Activated T-cell treated with anti-CD3 and anti-CD28 coated beads, Interleukin-2, amount 50 U/mL, for 24 hours (primary cell): ENCODE measurements around the gene MGMT.

ENCODE experiments used
- DNase-seq: peaks from one replicate; pipeline ENCODE4 v3.0.0-alpha.2; 2020
- H3K27ac Mint-ChIP-seq: 2 replicates; pipeline ENCODE4 v1.8.0; 2020; ENCODE audit warnings: mild to moderate bottlenecking, mixed read lengths
- H3K27me3 Mint-ChIP-seq: 2 replicates; pipeline ENCODE4 v1.8.0; 2020; ENCODE audit warnings: mixed read lengths
- H3K36me3 Mint-ChIP-seq: 2 replicates; pipeline ENCODE4 v1.8.0; 2020; ENCODE audit warnings: low read depth, mixed read lengths
- H3K4me1 Mint-ChIP-seq: 2 replicates; pipeline ENCODE4 v1.8.0; 2020; ENCODE audit warnings: low read depth, mixed read lengths
- H3K4me3 Mint-ChIP-seq: 2 replicates; pipeline ENCODE4 v1.8.0; 2020; ENCODE audit warnings: mild to moderate bottlenecking, moderate library complexity, mixed read lengths
- H3K9me3 Mint-ChIP-seq: 2 replicates; pipeline ENCODE4 v1.8.0; 2020; ENCODE audit warnings: mixed read lengths

The MGMT gene

GRCh38 chr10:129444359-129444758 is 22.7 kb upstream of the MGMT start:
- H3K4me3 Mint-ChIP-seq, result no peak overlapping the region
- no peaks in the 10 kb centered on the region for H3K36me3 Mint-ChIP-seq
- no peaks in the 10 kb centered on the region for H3K9me3 Mint-ChIP-seq
- peaks cover 15% of the 10 kb centered on the region for H3K27me3 Mint-ChIP-seq
- no peaks in the 10 kb centered on the region for H3K4me1 Mint-ChIP-seq
- H3K27ac Mint-ChIP-seq, result no peak overlapping the region
- DNase-seq, result no peak

GRCh38 chr10:129445436-129446182 is 21.4 kb upstream of the MGMT start:
- Mint-ChIP-seq H3K27ac (no peak overlapping the region), H3K9me3 (no peaks in the 10 kb centered on the region), H3K4me3 (no peak overlapping the region), H3K27me3 (peaks cover 6% of the 10 kb centered on the region), H3K4me1 (no peaks in the 10 kb centered on the region), H3K36me3 (no peaks in the 10 kb centered on the region)
- DNase-seq, result no peak

GRCh38 chr10:129446183-129446581 is 20.9 kb upstream of the MGMT start:
- Mint-ChIP-seq H3K9me3 (no peaks in the 10 kb centered on the region), H3K4me1 (no peaks in the 10 kb centered on the region), H3K36me3 (no peaks in the 10 kb centered on the region), H3K27ac (no peak overlapping the region), H3K4me3 (no peak overlapping the region), H3K27me3 (peaks cover 6% of the 10 kb centered on the region)
- no peak for DNase-seq

GRCh38 chr10:129447486-129447885 is 19.6 kb upstream of the MGMT start:
- H3K9me3 Mint-ChIP-seq, result no peaks in the 10 kb centered on the region
- H3K4me1 Mint-ChIP-seq, result no peaks in the 10 kb centered on the region

GRCh38 chr10:129448086-129448485 is 19.0 kb upstream of the MGMT start:
- no peak overlapping the region for H3K27ac Mint-ChIP-seq
- no peaks in the 10 kb centered on the region for H3K9me3 Mint-ChIP-seq
- H3K4me1 Mint-ChIP-seq, result no peaks in the 10 kb centered on the region
- DNase-seq, result no peak
- no peaks in the 10 kb centered on the region for H3K36me3 Mint-ChIP-seq
- H3K27me3 Mint-ChIP-seq, result peaks cover 6% of the 10 kb centered on the region
- no peak overlapping the region for H3K4me3 Mint-ChIP-seq

More at GRCh38 chr10:129447486-129447885, 19.6 kb upstream of the MGMT start:
- H3K4me3 Mint-ChIP-seq, result no peak overlapping the region
- H3K27ac Mint-ChIP-seq, result no peak overlapping the region
- peaks cover 6% of the 10 kb centered on the region for H3K27me3 Mint-ChIP-seq
- no peaks in the 10 kb centered on the region for H3K36me3 Mint-ChIP-seq
- no peak for DNase-seq

GRCh38 chr10:129448539-129448938 is 18.5 kb upstream of the MGMT start:
- Mint-ChIP-seq H3K4me1 (no peaks in the 10 kb centered on the region), H3K27ac (no peak overlapping the region), H3K27me3 (peaks cover 6% of the 10 kb centered on the region), H3K4me3 (no peak overlapping the region), H3K9me3 (no peaks in the 10 kb centered on the region), H3K36me3 (no peaks in the 10 kb centered on the region)
- no peak for DNase-seq

GRCh38 chr10:129449893-129450292 is 17.1 kb upstream of the MGMT start:
- no peak for DNase-seq
- Mint-ChIP-seq H3K4me3 (no peak overlapping the region), H3K4me1 (no peaks in the 10 kb centered on the region), H3K9me3 (no peaks in the 10 kb centered on the region), H3K27me3 (peaks cover 3% of the 10 kb centered on the region), H3K27ac (no peak overlapping the region), H3K36me3 (no peaks in the 10 kb centered on the region)

GRCh38 chr10:129450391-129450790 is 16.6 kb upstream of the MGMT start:
- Mint-ChIP-seq H3K36me3 (no peaks in the 10 kb centered on the region), H3K4me3 (no peak overlapping the region), H3K27me3 (peaks cover 3% of the 10 kb centered on the region), H3K9me3 (no peaks in the 10 kb centered on the region), H3K4me1 (no peaks in the 10 kb centered on the region), H3K27ac (no peak overlapping the region)
- DNase-seq, result no peak

GRCh38 chr10:129455625-129456024 is 11.4 kb upstream of the MGMT start:
- no peak for DNase-seq
- Mint-ChIP-seq H3K4me1 (no peaks in the 10 kb centered on the region), H3K36me3 (no peaks in the 10 kb centered on the region), H3K4me3 (no peak overlapping the region), H3K27me3 (peaks cover 29% of the 10 kb centered on the region), H3K27ac (no peak overlapping the region), H3K9me3 (no peaks in the 10 kb centered on the region)

- Mint-ChIP-seq H3K27ac (no peak overlapping the region), H3K4me3 (no peak overlapping the region), H3K4me1 (no peaks in the 10 kb centered on the region), H3K36me3 (no peaks in the 10 kb centered on the region), H3K9me3 (no peaks in the 10 kb centered on the region), H3K27me3 (peaks cover 36% of the 10 kb centered on the region)
- no peak for DNase-seq
Measured at GRCh38 chr10:129459762-129460539, 7.1 kb upstream of the MGMT start.

GRCh38 chr10:129462257-129462795 is 4.7 kb upstream of the MGMT start:
- Mint-ChIP-seq H3K4me1 (peaks cover 4% of the 10 kb centered on the region), H3K27me3 (peaks cover 26% of the 10 kb centered on the region), H3K36me3 (no peaks in the 10 kb centered on the region), H3K9me3 (no peaks in the 10 kb centered on the region), H3K27ac (no peak overlapping the region), H3K4me3 (no peak overlapping the region)
- no peak for DNase-seq

- DNase-seq, result no peak
- peaks cover 12% of the 10 kb centered on the region for H3K4me1 Mint-ChIP-seq
- peaks cover 11% of the 10 kb centered on the region for H3K27me3 Mint-ChIP-seq
- no peaks in the 10 kb centered on the region for H3K9me3 Mint-ChIP-seq
- no peaks in the 10 kb centered on the region for H3K36me3 Mint-ChIP-seq
- H3K27ac Mint-ChIP-seq, result no peak overlapping the region
- H3K4me3 Mint-ChIP-seq, result no peak overlapping the region
Measured at GRCh38 chr10:129464251-129464650, 2.8 kb upstream of the MGMT start.

GRCh38 chr10:129465796-129466702 is 992 bp upstream of the MGMT start:
- peak; percentile 37 for DNase-seq
- H3K4me1 Mint-ChIP-seq, result peaks cover 19% of the 10 kb centered on the region
- H3K27ac Mint-ChIP-seq, result peak overlapping the region; percentile 66
- peaks cover 5% of the 10 kb centered on the region for H3K27me3 Mint-ChIP-seq
- H3K36me3 Mint-ChIP-seq, result peaks cover 12% of the 10 kb centered on the region
- H3K4me3 Mint-ChIP-seq, result peak overlapping the region; percentile 77
- H3K9me3 Mint-ChIP-seq, result no peaks in the 10 kb centered on the region

- Mint-ChIP-seq H3K9me3 (no peaks in the 10 kb centered on the region), H3K27ac (peak overlapping the region; percentile 67)
Measured at GRCh38 chr10:129467359-129468064, 471 bp downstream of the MGMT start.

More at GRCh38 chr10:129467359-129468064, 471 bp downstream of the MGMT start:
- Mint-ChIP-seq H3K27me3 (no peaks in the 10 kb centered on the region), H3K36me3 (peaks cover 26% of the 10 kb centered on the region), H3K4me1 (peaks cover 23% of the 10 kb centered on the region), H3K4me3 (peak overlapping the region; percentile 80)
- DNase-seq, result no peak
